ENCODE data around the gene CPT1B. TPM values are rescaled to one million over a fixed set of nuclear protein-coding genes. Genes with fewer than 3 reads are reported as not detected.

CPT1B gene
- total and polyA plus RNA-seq, 2 experiments from 2014 or later, result 5.6 to 14.4 TPM

DNA sequence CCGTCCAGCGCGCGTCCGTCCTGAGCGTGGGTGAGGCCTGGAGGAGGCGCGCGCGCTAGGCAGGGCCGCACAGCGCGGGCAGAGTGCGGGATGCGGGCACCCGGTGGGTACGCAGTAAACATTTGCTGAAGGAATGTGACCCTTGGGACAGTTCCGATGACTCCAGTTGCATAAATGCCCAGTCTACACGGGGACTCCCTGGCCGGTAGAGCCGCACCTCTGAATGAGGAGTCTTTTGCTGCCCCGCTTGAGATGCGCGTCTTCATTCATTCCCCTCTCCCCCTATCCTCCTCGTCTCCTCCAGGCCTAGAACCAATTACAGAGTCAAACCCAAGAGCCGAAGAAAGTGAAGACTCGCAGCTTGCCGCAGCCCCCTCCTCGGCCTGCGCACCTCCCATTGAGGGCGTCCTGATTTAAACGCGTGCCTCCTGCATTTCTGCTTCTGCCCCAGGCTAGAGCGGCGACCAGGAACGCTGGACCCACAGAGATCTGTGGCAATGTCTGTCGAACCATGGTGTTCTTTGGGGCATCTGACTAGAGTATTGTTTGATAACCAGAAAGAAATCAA, 5.2 kb upstream of the CPT1B start:
- H3K9me2 ChIP-seq (ENCODE audit: insufficient read depth), result no peaks in the 10 kb centered on the region
- peaks cover 3% of the 10 kb centered on the region; the same call in 1 of the 2 replicates for H4K20me1 ChIP-seq (replicated peaks; ENCODE audit: insufficient read depth)
- TF ChIP-seq, protein P1, sequence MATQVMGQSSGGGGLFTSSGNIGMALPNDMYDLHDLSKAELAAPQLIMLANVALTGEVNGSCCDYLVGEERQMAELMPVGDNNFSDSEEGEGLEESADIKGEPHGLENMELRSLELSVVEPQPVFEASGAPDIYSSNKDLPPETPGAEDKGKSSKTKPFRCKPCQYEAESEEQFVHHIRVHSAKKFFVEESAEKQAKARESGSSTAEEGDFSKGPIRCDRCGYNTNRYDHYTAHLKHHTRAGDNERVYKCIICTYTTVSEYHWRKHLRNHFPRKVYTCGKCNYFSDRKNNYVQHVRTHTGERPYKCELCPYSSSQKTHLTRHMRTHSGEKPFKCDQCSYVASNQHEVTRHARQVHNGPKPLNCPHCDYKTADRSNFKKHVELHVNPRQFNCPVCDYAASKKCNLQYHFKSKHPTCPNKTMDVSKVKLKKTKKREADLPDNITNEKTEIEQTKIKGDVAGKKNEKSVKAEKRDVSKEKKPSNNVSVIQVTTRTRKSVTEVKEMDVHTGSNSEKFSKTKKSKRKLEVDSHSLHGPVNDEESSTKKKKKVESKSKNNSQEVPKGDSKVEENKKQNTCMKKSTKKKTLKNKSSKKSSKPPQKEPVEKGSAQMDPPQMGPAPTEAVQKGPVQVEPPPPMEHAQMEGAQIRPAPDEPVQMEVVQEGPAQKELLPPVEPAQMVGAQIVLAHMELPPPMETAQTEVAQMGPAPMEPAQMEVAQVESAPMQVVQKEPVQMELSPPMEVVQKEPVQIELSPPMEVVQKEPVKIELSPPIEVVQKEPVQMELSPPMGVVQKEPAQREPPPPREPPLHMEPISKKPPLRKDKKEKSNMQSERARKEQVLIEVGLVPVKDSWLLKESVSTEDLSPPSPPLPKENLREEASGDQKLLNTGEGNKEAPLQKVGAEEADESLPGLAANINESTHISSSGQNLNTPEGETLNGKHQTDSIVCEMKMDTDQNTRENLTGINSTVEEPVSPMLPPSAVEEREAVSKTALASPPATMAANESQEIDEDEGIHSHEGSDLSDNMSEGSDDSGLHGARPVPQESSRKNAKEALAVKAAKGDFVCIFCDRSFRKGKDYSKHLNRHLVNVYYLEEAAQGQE (IDR thresholded peaks at IDR 0.05; ENCODE audit: unreplicated experiment), result no peak
- TF ChIP-seq STAT1 (IDR thresholded peaks at IDR 0.05; ENCODE audit: unreplicated experiment), result no peak
- no peak for TF ChIP-seq POLR2AphosphoS5 (IDR thresholded peaks at IDR 0.05; ENCODE audit: low read depth)
- no peak for TF ChIP-seq NANOG (IDR thresholded peaks at IDR 0.05; ENCODE audit: borderline replicate concordance)
- TF ChIP-seq ZNF331 (CRISPR knock-in tag; IDR thresholded peaks at IDR 0.05; ENCODE audit: low read depth), result no peak
- TF ChIP-seq JUNB (IDR thresholded peaks at IDR 0.05; ENCODE audit: unreplicated experiment), result no peak
- no peak for TF ChIP-seq ZNF114 (CRISPR knock-in tag; IDR thresholded peaks at IDR 0.05)
- TF ChIP-seq ZNF462 (CRISPR knock-in tag; IDR thresholded peaks at IDR 0.05), result no peak
- TF ChIP-seq, protein P2, sequence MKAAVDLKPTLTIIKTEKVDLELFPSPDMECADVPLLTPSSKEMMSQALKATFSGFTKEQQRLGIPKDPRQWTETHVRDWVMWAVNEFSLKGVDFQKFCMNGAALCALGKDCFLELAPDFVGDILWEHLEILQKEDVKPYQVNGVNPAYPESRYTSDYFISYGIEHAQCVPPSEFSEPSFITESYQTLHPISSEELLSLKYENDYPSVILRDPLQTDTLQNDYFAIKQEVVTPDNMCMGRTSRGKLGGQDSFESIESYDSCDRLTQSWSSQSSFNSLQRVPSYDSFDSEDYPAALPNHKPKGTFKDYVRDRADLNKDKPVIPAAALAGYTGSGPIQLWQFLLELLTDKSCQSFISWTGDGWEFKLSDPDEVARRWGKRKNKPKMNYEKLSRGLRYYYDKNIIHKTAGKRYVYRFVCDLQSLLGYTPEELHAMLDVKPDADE (IDR thresholded peaks at IDR 0.05), result no peak
- H3K36me3 ChIP-seq (ENCODE audit: insufficient read depth), result no peaks in the 10 kb centered on the region
- H3K4me1 Mint-ChIP-seq, result peaks cover 7% of the 10 kb centered on the region
- H3F3A ChIP-seq (replicated peaks; ENCODE audit: low read depth), result peaks cover 12% of the 10 kb centered on the region
- peak overlapping the region; percentile 30 for H3K27ac Mint-ChIP-seq
- ATAC-seq, result peak; percentile 23
- H3K27me3 ChIP-seq (ENCODE audit: insufficient read depth), result peaks cover 7% of the 10 kb centered on the region; the same call in 1 of the 2 replicates
- H3K36me3 Mint-ChIP-seq (ENCODE audit: low read depth), result no peaks in the 10 kb centered on the region; the same call in 2 of the 3 replicates
- peak overlapping the region; percentile 69; the same call in 1 of the 2 replicates for H2AFZ ChIP-seq
- H3K4me2 ChIP-seq, result peak overlapping the region; percentile 90
- H3K9me3 Mint-ChIP-seq, result no peaks in the 10 kb centered on the region
- peaks cover 8% of the 10 kb centered on the region for H3K27me3 Mint-ChIP-seq (ENCODE audit: insufficient read depth, low read depth, poor library complexity)
- peak overlapping the region; percentile 86 for H3K4me3 Mint-ChIP-seq
- peaks cover 8% of the 10 kb centered on the region for H3K4me1 ChIP-seq (ENCODE audit: insufficient read depth)
- H3K4me3 ChIP-seq, result peak overlapping the region; percentile 78
- no peaks in the 10 kb centered on the region for H3K79me2 ChIP-seq (replicated peaks; ENCODE audit: insufficient read depth)
- DNase-seq (ENCODE audit: low spot score), result peak; percentile 63
- H3K27ac ChIP-seq (ENCODE audit: low read depth), result no peak overlapping the region

Data from GM23338 (cell line).